Vagina (tissue), 2 donors: ENCODE data around the gene GGCT.

Experiments used
- CTCF ChIP-seq, 3 experiments: fragments of 450-650 bp in 2 of 3; fragments of 200-600 bp in 1 of 3; sonication (generic) in 1 of 3; IDR thresholded peaks; one replicate each; pipeline ENCODE4 v1.5.1; 2017 to 2019; ENCODE audit warnings: antibody characterized with exemption in 3 of 3, mild to moderate bottlenecking in 2 of 3, moderate library complexity in 2 of 3
- POLR2A ChIP-seq, 2 donors: fragments of 450-650 bp; IDR thresholded peaks; one replicate each; pipeline ENCODE4 v1.6.1; 2017; ENCODE audit warnings: antibody characterized with exemption in 2 of 2, mild to moderate bottlenecking in 2 of 2, moderate library complexity in 2 of 2
- POLR2AphosphoS5 ChIP-seq, 2 donors: sonication (generic); formaldehyde crosslinking; IDR thresholded peaks; one replicate each; pipeline ENCODE4 v1.9.0; 2017; ENCODE audit warnings: antibody characterized with exemption in 2 of 2, mild to moderate bottlenecking in 2 of 2, low read depth in 1 of 2; ENCODE audit not compliant: insufficient read depth in 1 of 2

- TF ChIP-seq CTCF (IDR thresholded peaks at IDR 0.05) (no peak), POLR2A (IDR thresholded peaks at IDR 0.05) (no peak), POLR2AphosphoS5 (IDR thresholded peaks at IDR 0.05; ENCODE audit: insufficient read depth in 1 of 2, low read depth in 1 of 2) (no peak)
These were observed 47.7 kb upstream of the GGCT start for GRCh38 chr7:30552330-30552729.
